Astrocyte (in vitro differentiated cells and primary cell): ENCODE measurements around the gene TEX29. TPM values are rescaled to one million over a fixed set of nuclear protein-coding genes. Genes with fewer than 3 reads are reported as not detected.

Experiments
- DNase-seq: peaks from one replicate; pipeline ENCODE4 v3.0.0-alpha.2; 2010; ENCODE audit warnings: low read depth
- FAIRE-seq: peaks from 2 replicates; lab custom pipeline; 2011; peaks lifted over from hg19 to GRCh38; lab: Jason Lieb, UNC
- H2AFZ ChIP-seq: 2 replicates; pipeline ENCODE4 v1.6.0; 2012; ENCODE audit warnings: low read depth, low read length, inconsistent platforms
- H3K27ac ChIP-seq: 2 replicates; pipeline ENCODE4 v1.5.1; 2011; ENCODE audit warnings: low read depth, low read length, inconsistent platforms
- H3K27me3 ChIP-seq: 2 replicates; pipeline ENCODE4 v1.6.0; 2011; ENCODE audit warnings: low read length, inconsistent platforms; ENCODE audit not compliant: insufficient read depth
- H3K36me3 ChIP-seq: 2 replicates; pipeline ENCODE4 v1.5.1; 2011; ENCODE audit warnings: low read length, inconsistent platforms; ENCODE audit not compliant: insufficient read depth
- H3K4me1 ChIP-seq: 2 replicates; pipeline ENCODE4 v1.5.1; 2011; ENCODE audit warnings: low read length, inconsistent platforms; ENCODE audit not compliant: insufficient read depth
- H3K4me2 ChIP-seq: 2 replicates; pipeline ENCODE4 v1.6.0; 2012; ENCODE audit warnings: low read length, inconsistent platforms
- H3K4me3 ChIP-seq: 2 replicates; pipeline ENCODE4 v1.5.1; 2011; ENCODE audit warnings: low read depth, mild to moderate bottlenecking, low read length, inconsistent platforms; ENCODE audit not compliant: insufficient read depth
- H3K79me2 ChIP-seq: 2 replicates; pipeline ENCODE4 v1.6.0; 2012; ENCODE audit warnings: mild to moderate bottlenecking, low read length, inconsistent platforms; ENCODE audit not compliant: insufficient read depth
- H3K9ac ChIP-seq: 2 replicates; pipeline ENCODE4 v1.6.0; 2012; ENCODE audit warnings: mild to moderate bottlenecking, low read length, inconsistent platforms
- H3K9me3 ChIP-seq: 2 replicates; pipeline ENCODE4 v1.5.1; 2012; ENCODE audit warnings: low read depth, mild to moderate bottlenecking, low read length, inconsistent platforms; ENCODE audit not compliant: insufficient read depth
- H4K20me1 ChIP-seq: 2 replicates; pipeline ENCODE4 v1.6.0; 2012; ENCODE audit warnings: low read length, inconsistent platforms; ENCODE audit not compliant: insufficient read depth
- H3K27ac Mint-ChIP-seq: one replicate; pipeline ENCODE4 v1.8.0; 2021; ENCODE audit warnings: mild to moderate bottlenecking, mixed read lengths; ENCODE audit not compliant: unreplicated experiment
- H3K27me3 Mint-ChIP-seq: one replicate; pipeline ENCODE4 v1.8.0; 2021; ENCODE audit warnings: low read depth, mixed read lengths; ENCODE audit not compliant: unreplicated experiment
- H3K36me3 Mint-ChIP-seq: one replicate; pipeline ENCODE4 v1.8.0; 2021; ENCODE audit warnings: low read depth, mixed read lengths; ENCODE audit not compliant: unreplicated experiment
- H3K4me1 Mint-ChIP-seq: one replicate; pipeline ENCODE4 v1.8.0; 2021; ENCODE audit warnings: low read depth, mixed read lengths; ENCODE audit not compliant: unreplicated experiment
- H3K4me3 Mint-ChIP-seq: one replicate; pipeline ENCODE4 v1.8.0; 2021; ENCODE audit warnings: mild to moderate bottlenecking, moderate library complexity, mixed read lengths; ENCODE audit not compliant: unreplicated experiment
- H3K9me3 Mint-ChIP-seq: one replicate; pipeline ENCODE4 v1.8.0; 2021; ENCODE audit warnings: mild to moderate bottlenecking, mixed read lengths; ENCODE audit not compliant: unreplicated experiment
- EZH2 ChIP-seq: IDR thresholded peaks from 2 replicates; pipeline ENCODE4 v1.6.1; 2012; ENCODE audit warnings: mild to moderate bottlenecking, low read length, inconsistent platforms; ENCODE audit not compliant: insufficient read depth
- total RNA-seq: library from RNA; stranded (reverse); gene quantifications from 2 replicates; pipeline ENCODE4 v1.2.1, GENCODE V29; 2021
- TF ChIP-seq, protein P1 (sequence below): IDR thresholded peaks from 2 replicates; pipeline ENCODE4 v1.5.1; 2011; ENCODE audit warnings: low read depth, mild to moderate bottlenecking, inconsistent platforms, low read length, moderate library complexity; ENCODE audit not compliant: insufficient read depth

TEX29 gene
- total RNA-seq, 1 donor from 2014 or later, result 0.43 TPM

DNA sequence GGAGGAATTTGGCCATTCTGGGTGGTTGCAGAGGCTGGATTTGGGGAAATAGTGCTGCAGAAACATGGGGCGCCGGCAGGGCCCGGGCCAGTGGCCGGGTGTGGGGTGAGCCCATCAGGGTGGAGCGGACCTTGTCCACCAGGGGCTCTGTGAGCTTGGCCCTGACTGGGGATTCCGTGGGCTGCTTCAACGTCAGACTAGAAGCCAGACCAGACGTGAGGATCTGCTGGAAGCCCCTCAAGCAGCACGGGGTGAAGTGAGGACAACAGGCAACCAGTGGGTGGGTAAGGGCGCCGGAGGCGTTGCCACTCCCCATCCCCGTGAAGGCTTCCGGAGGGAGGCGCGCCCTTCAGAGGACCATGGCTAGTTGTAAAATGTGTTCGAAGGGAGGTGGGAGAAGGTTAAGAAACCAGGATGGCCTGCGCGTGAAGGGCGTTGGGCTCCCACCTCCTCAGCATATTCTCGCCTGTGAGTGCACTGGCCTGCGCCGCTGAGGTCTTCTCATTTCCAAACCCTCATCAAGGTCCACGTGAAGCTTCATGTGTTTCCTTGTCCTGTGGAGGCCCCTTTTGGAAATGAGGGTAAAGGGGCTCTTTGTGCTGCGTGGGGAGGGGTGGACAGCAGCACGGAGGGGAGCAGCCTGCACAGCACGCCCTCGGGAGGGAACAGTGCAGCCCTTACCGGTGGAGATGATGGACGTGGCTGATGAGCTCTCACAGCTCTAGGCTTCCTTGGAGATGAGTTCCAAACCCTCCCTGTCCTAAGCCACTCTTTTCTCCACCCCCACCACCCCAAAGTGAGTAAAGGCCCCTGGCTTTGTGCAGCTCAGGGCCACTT lies 8.3 kb downstream of the TEX29 start:
- no peak overlapping the region for H3K27ac Mint-ChIP-seq
- FAIRE-seq (no peak), DNase-seq (no peak)
- no peak for TF ChIP-seq EZH2
- TF ChIP-seq, protein P1, sequence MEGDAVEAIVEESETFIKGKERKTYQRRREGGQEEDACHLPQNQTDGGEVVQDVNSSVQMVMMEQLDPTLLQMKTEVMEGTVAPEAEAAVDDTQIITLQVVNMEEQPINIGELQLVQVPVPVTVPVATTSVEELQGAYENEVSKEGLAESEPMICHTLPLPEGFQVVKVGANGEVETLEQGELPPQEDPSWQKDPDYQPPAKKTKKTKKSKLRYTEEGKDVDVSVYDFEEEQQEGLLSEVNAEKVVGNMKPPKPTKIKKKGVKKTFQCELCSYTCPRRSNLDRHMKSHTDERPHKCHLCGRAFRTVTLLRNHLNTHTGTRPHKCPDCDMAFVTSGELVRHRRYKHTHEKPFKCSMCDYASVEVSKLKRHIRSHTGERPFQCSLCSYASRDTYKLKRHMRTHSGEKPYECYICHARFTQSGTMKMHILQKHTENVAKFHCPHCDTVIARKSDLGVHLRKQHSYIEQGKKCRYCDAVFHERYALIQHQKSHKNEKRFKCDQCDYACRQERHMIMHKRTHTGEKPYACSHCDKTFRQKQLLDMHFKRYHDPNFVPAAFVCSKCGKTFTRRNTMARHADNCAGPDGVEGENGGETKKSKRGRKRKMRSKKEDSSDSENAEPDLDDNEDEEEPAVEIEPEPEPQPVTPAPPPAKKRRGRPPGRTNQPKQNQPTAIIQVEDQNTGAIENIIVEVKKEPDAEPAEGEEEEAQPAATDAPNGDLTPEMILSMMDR, result no peak
- Histone ChIP-seq H3K27me3 (no peaks in the 10 kb centered on the region), H3K36me3 (no peaks in the 10 kb centered on the region), H3K9me3 (no peaks in the 10 kb centered on the region), H4K20me1 (no peaks in the 10 kb centered on the region), H2AFZ (no peak overlapping the region), H3K4me2 (no peak overlapping the region), H3K4me1 (no peaks in the 10 kb centered on the region), H3K4me3 (no peak overlapping the region), H3K9ac (no peak overlapping the region), H3K79me2 (no peaks in the 10 kb centered on the region), H3K27ac (no peak overlapping the region)
- no peak overlapping the region for H3K4me3 Mint-ChIP-seq
- H3K4me1 Mint-ChIP-seq, result no peaks in the 10 kb centered on the region
- peaks cover 12% of the 10 kb centered on the region for H3K27me3 Mint-ChIP-seq
- H3K36me3 Mint-ChIP-seq, result peaks cover 14% of the 10 kb centered on the region
- no peaks in the 10 kb centered on the region for H3K9me3 Mint-ChIP-seq

DNA sequence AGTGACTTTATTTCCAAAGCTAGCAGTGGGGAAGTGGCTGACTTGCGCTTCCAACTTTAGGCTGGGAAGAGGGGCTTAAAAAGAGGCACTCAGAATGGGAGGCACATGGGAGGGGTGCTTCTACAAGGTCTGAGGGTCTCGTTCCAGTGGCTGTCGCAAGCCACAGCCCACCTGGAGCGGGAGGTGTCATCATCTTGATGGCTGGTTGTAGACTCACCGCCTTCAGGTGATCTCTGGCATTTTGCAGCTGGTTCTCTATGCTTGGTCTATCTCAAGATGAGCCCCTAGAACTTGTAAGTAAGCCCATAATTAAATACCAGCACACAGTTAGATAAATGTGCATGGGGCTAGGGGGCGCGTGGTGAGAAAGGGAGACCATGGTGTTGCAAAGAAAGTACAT lies 9.2 kb downstream of the TEX29 start:
- no peak overlapping the region for H3K4me2 ChIP-seq
- FAIRE-seq (no peak), DNase-seq (no peak)
- no peak overlapping the region for H3K4me3 ChIP-seq
- no peaks in the 10 kb centered on the region for H4K20me1 ChIP-seq
- Mint-ChIP-seq H3K27ac (no peak overlapping the region), H3K36me3 (peaks cover 17% of the 10 kb centered on the region), H3K27me3 (peaks cover 7% of the 10 kb centered on the region), H3K4me1 (no peaks in the 10 kb centered on the region), H3K9me3 (peaks cover 6% of the 10 kb centered on the region), H3K4me3 (no peak overlapping the region)
- H3K9me3 ChIP-seq, result no peaks in the 10 kb centered on the region
- H2AFZ ChIP-seq, result no peak overlapping the region
- no peak overlapping the region for H3K9ac ChIP-seq
- no peaks in the 10 kb centered on the region for H3K36me3 ChIP-seq
- no peaks in the 10 kb centered on the region for H3K27me3 ChIP-seq
- no peak for TF ChIP-seq EZH2
- TF ChIP-seq, protein P1, result no peak
- no peaks in the 10 kb centered on the region for H3K79me2 ChIP-seq
- no peaks in the 10 kb centered on the region for H3K4me1 ChIP-seq
- H3K27ac ChIP-seq, result no peak overlapping the region

DNA sequence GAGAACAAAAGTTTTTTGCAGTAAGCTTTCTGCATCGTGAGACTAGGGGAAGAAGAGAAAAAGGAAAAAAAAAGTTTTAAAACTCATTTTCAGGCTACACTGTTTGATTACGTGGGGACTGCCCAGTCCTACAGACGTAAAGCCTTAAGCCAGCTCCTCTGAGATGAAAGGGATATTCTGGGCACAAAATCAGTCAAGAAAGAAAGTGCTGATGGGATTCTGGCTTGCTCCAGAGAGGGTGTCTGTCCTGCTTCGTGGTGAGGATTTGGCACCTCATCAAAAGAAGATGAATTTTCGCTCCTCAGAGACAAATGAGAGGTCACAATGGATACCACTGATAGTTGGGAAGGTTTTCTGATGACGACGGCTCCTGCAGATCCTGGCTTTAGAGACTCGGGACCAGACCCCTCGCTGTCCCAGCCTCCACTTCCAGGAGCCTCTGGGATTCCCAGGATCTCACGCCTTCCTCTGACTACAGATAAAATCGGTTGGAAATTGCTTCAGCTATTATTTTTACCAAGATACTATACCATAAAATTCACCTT lies 9.7 kb downstream of the TEX29 start:
- Mint-ChIP-seq H3K27ac (no peak overlapping the region), H3K4me1 (no peaks in the 10 kb centered on the region), H3K9me3 (peaks cover 11% of the 10 kb centered on the region), H3K36me3 (peaks cover 22% of the 10 kb centered on the region), H3K4me3 (no peak overlapping the region), H3K27me3 (peaks cover 4% of the 10 kb centered on the region)
- no peak overlapping the region for H3K4me2 ChIP-seq
- H3K4me3 ChIP-seq, result no peak overlapping the region
- no peak overlapping the region for H3K9ac ChIP-seq
- H3K79me2 ChIP-seq, result no peaks in the 10 kb centered on the region
- FAIRE-seq (no peak), DNase-seq (no peak)
- no peak overlapping the region for H2AFZ ChIP-seq
- no peak overlapping the region for H3K27ac ChIP-seq
- H3K36me3 ChIP-seq, result no peaks in the 10 kb centered on the region
- H3K27me3 ChIP-seq, result no peaks in the 10 kb centered on the region
- H4K20me1 ChIP-seq, result no peaks in the 10 kb centered on the region
- no peaks in the 10 kb centered on the region for H3K4me1 ChIP-seq
- H3K9me3 ChIP-seq, result no peaks in the 10 kb centered on the region
- TF ChIP-seq, protein P1, result no peak
